Neural progenitor cell (in vitro differentiated cells): ENCODE data around the gene GRK1. TPM values are rescaled to one million over a fixed set of nuclear protein-coding genes. Genes with fewer than 3 reads are reported as not detected.

Experiments
- DNase-seq: peaks from one replicate; pipeline ENCODE4 v3.0.0-alpha.2; 2016; ENCODE audit warnings: low spot score
- H2AFZ ChIP-seq: fragments of 200-600 bp; sonication (generic); replicated peaks from 2 replicates; pipeline ENCODE4 v1.6.1; 2016; ENCODE audit warnings: antibody characterized with exemption
- H3F3A ChIP-seq: fragments of 200-600 bp; sonication (generic); 2 replicates; pipeline ENCODE4 v1.6.1; 2016; ENCODE audit warnings: antibody characterized with exemption, low read depth
- H3K27ac ChIP-seq: fragments of 200-600 bp; sonication (generic); 2 replicates; pipeline ENCODE4 v1.5.1; 2016; ENCODE audit warnings: mild to moderate bottlenecking
- H3K27me3 ChIP-seq: fragments of 200-600 bp; sonication (generic); 2 replicates; pipeline ENCODE4 v1.6.1; 2016; ENCODE audit warnings: mild to moderate bottlenecking, moderate library complexity
- H3K36me3 ChIP-seq: fragments of 200-600 bp; sonication (generic); 2 replicates; pipeline ENCODE4 v1.5.1; 2016
- H3K4me1 ChIP-seq: fragments of 200-600 bp; sonication (generic); 2 replicates; pipeline ENCODE4 v1.6.1; 2016; ENCODE audit warnings: mixed run types
- H3K4me2 ChIP-seq: fragments of 200-600 bp; sonication (generic); 2 replicates; pipeline ENCODE4 v1.6.1; 2016
- H3K4me3 ChIP-seq: fragments of 200-600 bp; sonication (generic); 2 replicates; pipeline ENCODE4 v1.5.1; 2016
- H3K79me2 ChIP-seq: fragments of 200-600 bp; sonication (generic); 2 replicates; pipeline ENCODE4 v1.6.1; 2016; ENCODE audit warnings: low read depth
- H3K9ac ChIP-seq: fragments of 200-600 bp; sonication (generic); 2 replicates; pipeline ENCODE4 v1.6.1; 2016
- H3K9me3 ChIP-seq: fragments of 200-600 bp; sonication (generic); 2 replicates; pipeline ENCODE4 v1.5.1; 2016; ENCODE audit warnings: low read depth
- H4K20me1 ChIP-seq: fragments of 200-600 bp; sonication (generic); 2 replicates; pipeline ENCODE4 v1.6.1; 2016; ENCODE audit warnings: low read depth
- H3K27ac Mint-ChIP-seq: 3 replicates; pipeline ENCODE4 v1.8.0; 2021; ENCODE audit warnings: mixed read lengths
- H3K27me3 Mint-ChIP-seq: 2 replicates; pipeline ENCODE4 v1.8.0; 2022; ENCODE audit warnings: low read depth, mild to moderate bottlenecking, inconsistent platforms, moderate library complexity, mixed read lengths; ENCODE audit not compliant: insufficient read depth
- H3K36me3 Mint-ChIP-seq: 3 replicates; pipeline ENCODE4 v1.8.0; 2021; ENCODE audit warnings: mixed read lengths
- H3K4me1 Mint-ChIP-seq: 3 replicates; pipeline ENCODE4 v1.8.0; 2021; ENCODE audit warnings: mixed read lengths
- H3K4me3 Mint-ChIP-seq: 3 replicates; pipeline ENCODE4 v1.8.0; 2021; ENCODE audit warnings: mild to moderate bottlenecking, moderate library complexity, mixed read lengths
- H3K9me3 Mint-ChIP-seq: 3 replicates; pipeline ENCODE4 v1.8.0; 2020; ENCODE audit warnings: mixed read lengths
- CTCF ChIP-seq: fragments of 200-600 bp; sonication (generic); IDR thresholded peaks from 2 replicates; pipeline ENCODE4 v1.5.1; 2017; ENCODE audit warnings: antibody characterized with exemption, mild to moderate bottlenecking
- EZH2 ChIP-seq: fragments of 200-600 bp; sonication (generic); IDR thresholded peaks from 2 replicates; pipeline ENCODE4 v1.6.1; 2017; ENCODE audit warnings: antibody characterized with exemption, mild to moderate bottlenecking, moderate library complexity
- EZH2phosphoT487 ChIP-seq: fragments of 200-600 bp; sonication (generic); IDR thresholded peaks from 2 replicates; pipeline ENCODE4 v1.6.1; 2017; ENCODE audit warnings: antibody characterized with exemption
- total RNA-seq: library from RNA; depleted of rRNA; stranded (reverse); fragments of >200 nt; gene quantifications from 2 replicates; pipeline ENCODE4 v1.2.3, GENCODE V29; 2015; ENCODE audit warnings: low replicate concordance

GRK1 gene
- total RNA-seq, 1 donor from 2014 or later: not detected

GRCh38 chr13:113671066-113672001, 4.3 kb downstream of the GRK1 start:
- H3K4me3 ChIP-seq: no peak overlapping the region
- TF ChIP-seq CTCF: no peak
- no peak for TF ChIP-seq EZH2phosphoT487
- Mint-ChIP-seq H3K4me1 (peaks cover 4% of the 10 kb centered on the region), H3K27ac (no peak overlapping the region), H3K36me3 (no peaks in the 10 kb centered on the region), H3K9me3 (no peaks in the 10 kb centered on the region), H3K4me3 (no peak overlapping the region), H3K27me3 (peaks cover 8% of the 10 kb centered on the region)
- H3K9me3 ChIP-seq: no peaks in the 10 kb centered on the region
- H3K79me2 ChIP-seq: no peaks in the 10 kb centered on the region
- H3K27ac ChIP-seq: no peak overlapping the region
- no peak for DNase-seq
- no peak overlapping the region for H3K9ac ChIP-seq
- H3K4me2 ChIP-seq: no peak overlapping the region
- no peaks in the 10 kb centered on the region for H3K27me3 ChIP-seq
- H3K4me1 ChIP-seq: no peaks in the 10 kb centered on the region
- H2AFZ ChIP-seq: no peak overlapping the region
- H4K20me1 ChIP-seq: no peaks in the 10 kb centered on the region
- no peaks in the 10 kb centered on the region for H3K36me3 ChIP-seq
- no peaks in the 10 kb centered on the region for H3F3A ChIP-seq

GRCh38 chr13:113672002-113672651, 5.1 kb downstream of the GRK1 start:
- TF ChIP-seq CTCF (no peak), EZH2phosphoT487 (no peak), EZH2 (no peak)
- Mint-ChIP-seq H3K4me3 (no peak overlapping the region), H3K27ac (peak overlapping the region; percentile 0), H3K36me3 (no peaks in the 10 kb centered on the region), H3K4me1 (peaks cover 2% of the 10 kb centered on the region), H3K27me3 (peaks cover 4% of the 10 kb centered on the region), H3K9me3 (no peaks in the 10 kb centered on the region)
- Histone ChIP-seq H3K9me3 (no peaks in the 10 kb centered on the region), H3K36me3 (no peaks in the 10 kb centered on the region), H3K79me2 (no peaks in the 10 kb centered on the region), H3K27ac (no peak overlapping the region), H3K9ac (no peak overlapping the region), H2AFZ (no peak overlapping the region), H3K4me2 (no peak overlapping the region), H4K20me1 (no peaks in the 10 kb centered on the region), H3K4me1 (no peaks in the 10 kb centered on the region), H3K4me3 (no peak overlapping the region), H3F3A (no peaks in the 10 kb centered on the region), H3K27me3 (no peaks in the 10 kb centered on the region)
- DNase-seq: no peak

- H3K9me3 Mint-ChIP-seq: no peaks in the 10 kb centered on the region
- no peaks in the 10 kb centered on the region for H3K36me3 Mint-ChIP-seq
- Histone ChIP-seq H3K9me3 (no peaks in the 10 kb centered on the region), H3K36me3 (no peaks in the 10 kb centered on the region), H3F3A (peaks cover 24% of the 10 kb centered on the region), H4K20me1 (no peaks in the 10 kb centered on the region), H3K27me3 (no peaks in the 10 kb centered on the region), H3K4me2 (no peak overlapping the region), H3K27ac (no peak overlapping the region), H2AFZ (no peak overlapping the region), H3K4me1 (peaks cover 4% of the 10 kb centered on the region), H3K79me2 (no peaks in the 10 kb centered on the region), H3K4me3 (no peak overlapping the region), H3K9ac (no peak overlapping the region)
- DNase-seq: no peak
- H3K27me3 Mint-ChIP-seq: peaks cover 6% of the 10 kb centered on the region
- H3K4me3 Mint-ChIP-seq: peak overlapping the region; percentile 37
- H3K4me1 Mint-ChIP-seq: peaks cover 11% of the 10 kb centered on the region
- no peak overlapping the region for H3K27ac Mint-ChIP-seq
- TF ChIP-seq EZH2phosphoT487 (no peak), EZH2 (no peak), CTCF (no peak)
These were observed 55.9 kb downstream of the GRK1 start for GRCh38 chr13:113722921-113723320.
